Measurements from ENCODE around the gene ADGRL3.

ADGRL3 gene

GRCh38 chr4:61812171-61812570, 612.0 kb downstream of the ADGRL3 start:
- TF ChIP-seq CTCF (IDR thresholded peaks at IDR 0.05; ENCODE audit: low read depth, low read length), result no peak
- no peak overlapping the region for H3K4me3 ChIP-seq (ENCODE audit: low read depth, low read length)

GRCh38 chr4:61817071-61817470, 616.9 kb downstream of the ADGRL3 start:
- TF ChIP-seq CTCF (IDR thresholded peaks at IDR 0.05; ENCODE audit: low read depth, low read length), result no peak
- no peak overlapping the region for H3K4me3 ChIP-seq (ENCODE audit: low read depth, low read length)

GRCh38 chr4:61820136-61820535, 620.0 kb downstream of the ADGRL3 start:
- TF ChIP-seq CTCF (IDR thresholded peaks at IDR 0.05; ENCODE audit: low read depth, low read length), result no peak
- no peak overlapping the region for H3K4me3 ChIP-seq (ENCODE audit: low read depth, low read length)

GRCh38 chr4:61824454-61824853, 624.3 kb downstream of the ADGRL3 start:
- TF ChIP-seq CTCF (IDR thresholded peaks at IDR 0.05; ENCODE audit: low read depth, low read length), result no peak
- H3K4me3 ChIP-seq (ENCODE audit: low read depth, low read length), result no peak overlapping the region

- H3K4me3 ChIP-seq (ENCODE audit: low read depth, low read length), result no peak overlapping the region
- TF ChIP-seq CTCF (IDR thresholded peaks at IDR 0.05; ENCODE audit: low read depth, low read length), result no peak
These were observed 627.8 kb downstream of the ADGRL3 start for GRCh38 chr4:61827907-61828391.

- TF ChIP-seq CTCF (IDR thresholded peaks at IDR 0.05; ENCODE audit: low read depth, low read length), result no peak
These were observed 628.8 kb downstream of the ADGRL3 start for GRCh38 chr4:61828960-61829359.

GRCh38 chr4:61831987-61832386, 631.9 kb downstream of the ADGRL3 start:
- no peak overlapping the region for H3K4me3 ChIP-seq (ENCODE audit: low read depth, low read length)
- TF ChIP-seq CTCF (IDR thresholded peaks at IDR 0.05; ENCODE audit: low read depth, low read length), result no peak

More at GRCh38 chr4:61828960-61829359, 628.8 kb downstream of the ADGRL3 start:
- no peak overlapping the region for H3K4me3 ChIP-seq (ENCODE audit: low read depth, low read length)

Measured in WI38 (cell line).